Endothelial cell of umbilical vein (primary cell): ENCODE measurements around the gene CD151.

Experiments
- MAX ChIP-seq: IDR thresholded peaks from 2 replicates; pipeline ENCODE4 v1.6.1; 2011; ENCODE audit not compliant: insufficient read depth, insufficient read length
- POLR2A ChIP-seq: IDR thresholded peaks from 2 replicates; pipeline ENCODE4 v1.6.1; 2012; ENCODE audit warnings: low read depth, mild to moderate bottlenecking, control low read depth, low read length
- TF ChIP-seq, protein P1 (sequence below), 2 donors: IDR thresholded peaks; 1 replicate in 1 of 2; 2 replicates in 1 of 2; pipeline ENCODE4 v1.5.1; 2011; ENCODE audit warnings: low read length in 2 of 2, mild to moderate bottlenecking in 2 of 2, moderate library complexity in 2 of 2, control low read depth in 1 of 2, inconsistent platforms in 1 of 2, low read depth in 1 of 2; ENCODE audit not compliant: insufficient read depth in 1 of 2; ENCODE audit errors: extremely low read depth in 1 of 2

DNA sequence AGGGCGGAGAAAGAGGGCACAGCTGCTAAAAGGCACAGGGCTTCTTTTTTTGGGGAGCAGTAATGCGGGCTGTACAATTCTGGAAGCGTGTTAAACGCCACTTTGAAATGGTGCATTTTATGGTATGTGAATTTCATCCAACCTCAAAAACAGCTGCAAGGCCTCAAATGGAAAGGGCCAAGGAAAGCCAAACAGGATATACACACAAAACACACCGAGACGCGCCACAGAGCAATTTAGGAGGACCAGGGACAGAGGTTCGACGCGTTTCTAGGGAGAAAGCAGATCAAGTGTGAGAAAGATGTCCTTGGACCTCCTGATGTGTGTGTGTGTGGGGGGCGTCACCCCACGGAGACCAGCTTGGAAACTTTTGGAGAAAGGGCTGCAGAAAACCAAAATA lies 41.0 kb downstream of the CD151 start:
- TF ChIP-seq POLR2A (no peak), MAX (no peak)
- TF ChIP-seq, protein P1, sequence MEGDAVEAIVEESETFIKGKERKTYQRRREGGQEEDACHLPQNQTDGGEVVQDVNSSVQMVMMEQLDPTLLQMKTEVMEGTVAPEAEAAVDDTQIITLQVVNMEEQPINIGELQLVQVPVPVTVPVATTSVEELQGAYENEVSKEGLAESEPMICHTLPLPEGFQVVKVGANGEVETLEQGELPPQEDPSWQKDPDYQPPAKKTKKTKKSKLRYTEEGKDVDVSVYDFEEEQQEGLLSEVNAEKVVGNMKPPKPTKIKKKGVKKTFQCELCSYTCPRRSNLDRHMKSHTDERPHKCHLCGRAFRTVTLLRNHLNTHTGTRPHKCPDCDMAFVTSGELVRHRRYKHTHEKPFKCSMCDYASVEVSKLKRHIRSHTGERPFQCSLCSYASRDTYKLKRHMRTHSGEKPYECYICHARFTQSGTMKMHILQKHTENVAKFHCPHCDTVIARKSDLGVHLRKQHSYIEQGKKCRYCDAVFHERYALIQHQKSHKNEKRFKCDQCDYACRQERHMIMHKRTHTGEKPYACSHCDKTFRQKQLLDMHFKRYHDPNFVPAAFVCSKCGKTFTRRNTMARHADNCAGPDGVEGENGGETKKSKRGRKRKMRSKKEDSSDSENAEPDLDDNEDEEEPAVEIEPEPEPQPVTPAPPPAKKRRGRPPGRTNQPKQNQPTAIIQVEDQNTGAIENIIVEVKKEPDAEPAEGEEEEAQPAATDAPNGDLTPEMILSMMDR (IDR thresholded peaks at IDR 0.05; ENCODE audit: extremely low read depth in 1 of 2, insufficient read depth in 1 of 2, low read depth in 1 of 2, low read length in 2 of 2) = no peak
